A549 (cell line): Measurements from ENCODE around the gene STT3B. TPM values are rescaled to one million over a fixed set of nuclear protein-coding genes. Genes with fewer than 3 reads are reported as not detected.

Source experiments
- ATAC-seq, 2 experiments: fragments of 200-7000 bp in 1 of 2; fragments of >200 bp in 1 of 2; cut with Nextera tagmentation in 1 of 2; cut with Tn5 transposase in 1 of 2; 3 replicates each; pipeline versions ENCODE4 v1.8.0 to v1.9.1; 2018 to 2020; ENCODE audit warnings: mild to moderate bottlenecking in 1 of 2, moderate library complexity in 1 of 2
- CTCF ChIA-PET: fragments of 300-600 bp; sonication (Branson Sonifier 250); formaldehyde crosslinking; extraction: SDS; loops from one replicate; lab custom pipeline; 2021; ENCODE audit warnings: antibody characterized with exemption, inconsistent platforms; lab: Yijun Ruan, JAX
- POLR2A ChIA-PET: fragments of 350-600 bp; formaldehyde crosslinking; extraction: SDS; loops from one replicate; lab custom pipeline; 2021; ENCODE audit warnings: antibody characterized with exemption, inconsistent platforms; lab: Yijun Ruan, JAX
- DNase-seq, 2 experiments: peaks; one replicate each; pipeline versions ENCODE4 v3.0.0 to v3.0.0-alpha.2; 2011 to 2016; ENCODE audit warnings: low read depth in 1 of 2, low spot score in 1 of 2
- FAIRE-seq: peaks from 2 replicates; lab custom pipeline; 2011; peaks lifted over from hg19 to GRCh38; lab: Jason Lieb, UNC
- H3K27ac ChIP-seq, 2 experiments: fragments of >200 bp; sonication (Bioruptor Twin); formaldehyde crosslinking; 3 replicates each; pipeline ENCODE4 v1.5.1; 2016 to 2017
- H3K4me1 ChIP-seq: fragments of >200 bp; sonication (Bioruptor Twin); formaldehyde crosslinking; 3 replicates; pipeline ENCODE4 v1.6.1; 2016
- H3K4me2 ChIP-seq: fragments of >200 bp; sonication (Bioruptor Twin); formaldehyde crosslinking; 3 replicates; pipeline ENCODE4 v1.6.1; 2016
- H3K4me3 ChIP-seq: fragments of >200 bp; sonication (Bioruptor Twin); formaldehyde crosslinking; 3 replicates; pipeline ENCODE4 v1.5.1; 2016
- H3K9me3 ChIP-seq: fragments of >200 bp; sonication (Bioruptor Twin); formaldehyde crosslinking; 3 replicates; pipeline ENCODE4 v1.6.1; 2016
- ATOH8 ChIP-seq: fragments of 250-450 bp; sonication (Bioruptor Pico); IDR thresholded peaks from 2 replicates; pipeline ENCODE4 v1.5.0; 2020; ENCODE audit warnings: low read depth, mild to moderate bottlenecking, moderate library complexity
- CBX8 ChIP-seq: fragments of 200-600 bp; sonication (generic); IDR thresholded peaks from 2 replicates; pipeline ENCODE4 v1.6.1; 2016
- CHD2 ChIP-seq: fragments of 150-350 bp; IDR thresholded peaks from 2 replicates; pipeline ENCODE4 v1.6.1; 2014; ENCODE audit warnings: low read length; ENCODE audit not compliant: partially characterized antibody
- CHD4 ChIP-seq: fragments of 200-600 bp; sonication (generic); IDR thresholded peaks from 2 replicates; pipeline ENCODE4 v1.6.1; 2016; ENCODE audit warnings: antibody characterized with exemption, mild to moderate bottlenecking, borderline replicate concordance
- EHF ChIP-seq: fragments of 250-450 bp; sonication (Bioruptor Pico); IDR thresholded peaks from 2 replicates; pipeline ENCODE4 v1.5.0; 2020; ENCODE audit warnings: mild to moderate bottlenecking
- EHMT2 ChIP-seq: fragments of 200-600 bp; sonication (generic); IDR thresholded peaks from 2 replicates; pipeline ENCODE4 v1.6.1; 2016; ENCODE audit warnings: antibody characterized with exemption, low read depth, mild to moderate bottlenecking, moderate library complexity
- EP300 ChIP-seq, 2 experiments: fragments of >200 bp; sonication (Bioruptor Twin); formaldehyde crosslinking; IDR thresholded peaks; 2 replicates in 1 of 2; 3 replicates in 1 of 2; pipeline ENCODE4 v1.6.1; 2016 to 2017
- FOSB ChIP-seq: fragments of 250-450 bp; sonication (Bioruptor Pico); IDR thresholded peaks from 2 replicates; pipeline ENCODE4 v1.5.0; 2020; ENCODE audit warnings: mild to moderate bottlenecking, moderate library complexity
- FOSL2 ChIP-seq, 2 experiments: fragments of 450-650 bp in 1 of 2; fragments of >200 bp in 1 of 2; sonication (Bioruptor Twin) in 1 of 2; formaldehyde crosslinking; IDR thresholded peaks; 2 replicates each; pipeline versions ENCODE4 v1.5.0 to v1.6.1; 2016 to 2020; ENCODE audit warnings: mild to moderate bottlenecking in 1 of 2, moderate library complexity in 1 of 2
- HDAC2 ChIP-seq: fragments of 200-600 bp; sonication (generic); IDR thresholded peaks from 2 replicates; pipeline ENCODE4 v1.6.1; 2016
- HOXB13 ChIP-seq: fragments of 250-450 bp; sonication (Bioruptor Pico); IDR thresholded peaks from 2 replicates; pipeline ENCODE4 v1.5.0; 2020; ENCODE audit warnings: low read depth, mild to moderate bottlenecking, moderate library complexity
- HOXB5 ChIP-seq: fragments of 250-450 bp; sonication (Bioruptor Pico); IDR thresholded peaks from 2 replicates; pipeline ENCODE4 v1.5.0; 2020; ENCODE audit warnings: mild to moderate bottlenecking, moderate library complexity
- JUNB ChIP-seq: fragments of >200 bp; sonication (Bioruptor Twin); formaldehyde crosslinking; IDR thresholded peaks from 2 replicates; pipeline ENCODE4 v1.6.1; 2016
- MAZ ChIP-seq: fragments of 150-350 bp; IDR thresholded peaks from 2 replicates; pipeline ENCODE4 v1.6.1; 2014; ENCODE audit warnings: antibody characterized with exemption, low read depth, low read length, borderline replicate concordance
- NPAS2 ChIP-seq: fragments of 250-450 bp; sonication (Bioruptor Pico); IDR thresholded peaks from 2 replicates; pipeline ENCODE4 v1.8.0; 2022; ENCODE audit warnings: mild to moderate bottlenecking, moderate library complexity, borderline replicate concordance
- NR3C1 ChIP-seq: fragments of >200 bp; sonication (Bioruptor Twin); formaldehyde crosslinking; IDR thresholded peaks from 3 replicates; pipeline ENCODE4 v1.6.1; 2017
- RAD21 ChIP-seq, 2 experiments: fragments of >200 bp in 1 of 2; sonication (Bioruptor Twin) in 1 of 2; formaldehyde crosslinking in 1 of 2; IDR thresholded peaks in 1 of 2; conservative IDR thresholded peaks in 1 of 2; 2 replicates in 1 of 2; 3 replicates in 1 of 2; pipeline ENCODE4 v1.6.1; 2012 to 2018; ENCODE audit warnings: inconsistent platforms in 1 of 2
- RCOR1 ChIP-seq: fragments of 150-350 bp; IDR thresholded peaks from 2 replicates; pipeline ENCODE4 v1.6.1; 2014; ENCODE audit warnings: antibody characterized with exemption, low read length, low read depth
- REST ChIP-seq: fragments of 200-600 bp; sonication (generic); IDR thresholded peaks from 2 replicates; pipeline ENCODE4 v1.6.1; 2016; ENCODE audit warnings: antibody characterized with exemption, mild to moderate bottlenecking, moderate library complexity
- SMC3 ChIP-seq: fragments of >200 bp; sonication (Bioruptor Twin); formaldehyde crosslinking; IDR thresholded peaks from 3 replicates; pipeline ENCODE4 v1.6.1; 2018; ENCODE audit warnings: inconsistent platforms
- ZC3H11A ChIP-seq: fragments of 450-650 bp; IDR thresholded peaks from 2 replicates; pipeline ENCODE4 v1.6.1; 2014; ENCODE audit warnings: antibody characterized with exemption, mild to moderate bottlenecking
- WGBS: methylation state at CpG from one replicate; pipeline ENCODE4 v1.1.6; 2017; ENCODE audit errors: missing lambda C conversion rate; 5-methylcytosine and 5-hydroxymethylcytosine counted together
- polyA plus RNA-seq, 4 experiments: library from polyadenylated mRNA; depleted of rRNA in 3 of 4; stranded (reverse); fragments of >200 nt; fragmentation: RNase III in 1 of 4; extraction: RNeasy Plus Mini Kit Qiagen cat#74134 plus additional on column Dnase treatment in 1 of 4; gene quantifications; 2 replicates in 3 of 4; 3 replicates in 1 of 4; pipeline ENCODE4 v1.2.3, GENCODE V29; 2011 to 2017
- TF ChIP-seq, protein P1 (sequence below): fragments of >200 bp; sonication (Bioruptor Twin); formaldehyde crosslinking; IDR thresholded peaks from 2 replicates; pipeline ENCODE4 v1.6.1; 2016

STT3B gene
- polyA plus RNA-seq, 2 of the 4 experiments (the other 2 are of a cell fraction): 92.1 to 171 TPM

GRCh38 chr3:31502803-31503221, 29.9 kb upstream of the STT3B start:
- ATAC-seq (no peak), FAIRE-seq (no peak), DNase-seq (no peak)
- Histone ChIP-seq H3K27ac (no peak overlapping the region), H3K9me3 (no peaks in the 10 kb centered on the region), H3K4me1 (no peaks in the 10 kb centered on the region), H3K4me2 (no peak overlapping the region), H3K4me3 (no peak overlapping the region)
- 54% methylated on average over 3 of the region's 3 CpGs for WGBS
- ChIA-PET CTCF (interaction anchor here (0.5 kb wide), 1 partner anchor 323 kb away, joined by 3 read pairs; no protein-coding TSS in a partner anchor), POLR2A (no interaction called here)
- TF ChIP-seq HDAC2: no peak
- no peak for TF ChIP-seq FOSL2 (IDR thresholded peaks at IDR 0.05)
- TF ChIP-seq FOSL2 (CRISPR knock-in tag; IDR thresholded peaks at IDR 0.05): no peak
- no peak for TF ChIP-seq RCOR1
- no peak for TF ChIP-seq JUNB
- no peak for TF ChIP-seq FOSB
- TF ChIP-seq REST: no peak

- Histone ChIP-seq H3K4me1 (no peaks in the 10 kb centered on the region), H3K27ac (no peak overlapping the region), H3K4me2 (no peak overlapping the region), H3K9me3 (no peaks in the 10 kb centered on the region), H3K4me3 (no peak overlapping the region)
- no peak for FAIRE-seq
- TF ChIP-seq EHMT2: no peak
- TF ChIP-seq ATOH8 (CRISPR knock-in tag): no peak
- TF ChIP-seq NPAS2 (CRISPR knock-in tag): no peak
- no peak for TF ChIP-seq EP300 (IDR thresholded peaks at IDR 0.05)
- TF ChIP-seq HOXB5 (CRISPR knock-in tag): no peak
- no peak for TF ChIP-seq CHD2
- TF ChIP-seq SMC3: no peak
- TF ChIP-seq RCOR1: no peak
- TF ChIP-seq NR3C1: no peak
- TF ChIP-seq CHD4: no peak
- no peak for TF ChIP-seq EHF
- no peak for TF ChIP-seq MAZ
- TF ChIP-seq RAD21 (conservative IDR thresholded peaks at IDR 0.05 in 1 of 2, IDR thresholded peaks at IDR 0.05 in 1 of 2): no peak
- no peak for TF ChIP-seq HOXB13 (CRISPR knock-in tag)
- no peak for TF ChIP-seq ZC3H11A
- TF ChIP-seq CBX8: no peak
- TF ChIP-seq, protein P1, sequence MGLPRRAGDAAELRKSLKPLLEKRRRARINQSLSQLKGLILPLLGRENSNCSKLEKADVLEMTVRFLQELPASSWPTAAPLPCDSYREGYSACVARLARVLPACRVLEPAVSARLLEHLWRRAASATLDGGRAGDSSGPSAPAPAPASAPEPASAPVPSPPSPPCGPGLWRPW: no peak
- no peak for TF ChIP-seq JUNB
- CTCF ChIA-PET: no interaction called here
- 16% methylated on average over 4 of the region's 4 CpGs for WGBS
- no peak for DNase-seq
- POLR2A ChIA-PET: no interaction called here
- no peak for ATAC-seq
These were observed 29.3 kb upstream of the STT3B start for GRCh38 chr3:31503456-31503855.
